WTC11 (cell line): Measurements from ENCODE around the gene JUP. TPM values are rescaled to one million over a fixed set of nuclear protein-coding genes. Genes with fewer than 3 reads are reported as not detected.

Source experiments
- CBFB ChIP-seq: sonication (generic); formaldehyde crosslinking; IDR thresholded peaks from 2 replicates; pipeline ENCODE4 v1.8.1; 2022; ENCODE audit warnings: mild to moderate bottlenecking, low read depth, missing genetic modification reagents
- E2F5 ChIP-seq: sonication (generic); formaldehyde crosslinking; IDR thresholded peaks from 2 replicates; pipeline ENCODE4 v1.8.1; 2022; ENCODE audit warnings: mild to moderate bottlenecking, moderate library complexity, missing genetic modification reagents
- EMX1 ChIP-seq: fragments of 250-450 bp; sonication (Bioruptor Pico); IDR thresholded peaks from 2 replicates; pipeline ENCODE4 v1.8.0; 2021; ENCODE audit warnings: mild to moderate bottlenecking
- ESRRA ChIP-seq: sonication (generic); formaldehyde crosslinking; IDR thresholded peaks from 2 replicates; pipeline ENCODE4 v1.8.1; 2022; ENCODE audit warnings: mild to moderate bottlenecking, missing genetic modification reagents, borderline replicate concordance
- FOXP1 ChIP-seq: sonication (generic); formaldehyde crosslinking; IDR thresholded peaks from 2 replicates; pipeline ENCODE4 v1.8.0; 2022; ENCODE audit warnings: missing genetic modification reagents, mild to moderate bottlenecking, moderate library complexity, borderline replicate concordance
- GABPB1 ChIP-seq: sonication (generic); formaldehyde crosslinking; IDR thresholded peaks from 2 replicates; pipeline ENCODE4 v1.8.1; 2023; ENCODE audit warnings: mild to moderate bottlenecking, missing genetic modification reagents
- GRHL2 ChIP-seq: fragments of 250-450 bp; sonication (Bioruptor Pico); IDR thresholded peaks from 2 replicates; pipeline ENCODE4 v1.8.0; 2022; ENCODE audit warnings: mild to moderate bottlenecking, moderate library complexity; ENCODE audit not compliant: insufficient replicate concordance, severe bottlenecking
- GTF2I ChIP-seq: fragments of 250-450 bp; sonication (Bioruptor Pico); conservative IDR thresholded peaks from 2 replicates; pipeline ENCODE4 v1.4.0; 2021; ENCODE audit warnings: mild to moderate bottlenecking
- IRF1 ChIP-seq: sonication (generic); formaldehyde crosslinking; IDR thresholded peaks from 2 replicates; pipeline ENCODE4 v1.8.0; 2023; ENCODE audit warnings: missing genetic modification reagents
- NR1H2 ChIP-seq: sonication (generic); formaldehyde crosslinking; IDR thresholded peaks from 2 replicates; pipeline ENCODE4 v1.9.0; 2021; ENCODE audit warnings: mild to moderate bottlenecking, moderate library complexity, missing genetic modification reagents
- NR2C2 ChIP-seq: sonication (generic); formaldehyde crosslinking; IDR thresholded peaks from 2 replicates; pipeline ENCODE4 v1.8.0; 2022; ENCODE audit warnings: mild to moderate bottlenecking, missing genetic modification reagents
- NR3C1 ChIP-seq: sonication (generic); formaldehyde crosslinking; conservative IDR thresholded peaks from 2 replicates; pipeline ENCODE4 v1.8.1; 2023; ENCODE audit warnings: low read depth, mild to moderate bottlenecking, missing genetic modification reagents
- PRRX2 ChIP-seq: fragments of 250-450 bp; sonication (Bioruptor Pico); IDR thresholded peaks from 2 replicates; pipeline ENCODE4 v1.8.0; 2021; ENCODE audit warnings: mild to moderate bottlenecking
- SOX15 ChIP-seq: fragments of 250-450 bp; sonication (Bioruptor Pico); IDR thresholded peaks from 2 replicates; pipeline ENCODE4 v1.9.0; 2021; ENCODE audit warnings: mild to moderate bottlenecking
- TCF7 ChIP-seq: sonication (generic); formaldehyde crosslinking; IDR thresholded peaks from 2 replicates; pipeline ENCODE4 v1.8.0; 2022; ENCODE audit warnings: mild to moderate bottlenecking, low read depth, missing genetic modification reagents, moderate library complexity
- TP53 ChIP-seq: sonication (generic); formaldehyde crosslinking; IDR thresholded peaks from 2 replicates; pipeline ENCODE4 v1.8.1; 2023; ENCODE audit warnings: mild to moderate bottlenecking, missing genetic modification reagents
- ZBTB21 ChIP-seq: sonication (generic); formaldehyde crosslinking; IDR thresholded peaks from 2 replicates; pipeline ENCODE4 v1.8.1; 2023; ENCODE audit warnings: mild to moderate bottlenecking, missing genetic modification reagents, borderline replicate concordance
- ZNF281 ChIP-seq: sonication (generic); formaldehyde crosslinking; IDR thresholded peaks from 2 replicates; pipeline ENCODE4 v1.8.0; 2023; ENCODE audit warnings: mild to moderate bottlenecking, missing genetic modification reagents
- ZNF512 ChIP-seq: sonication (generic); formaldehyde crosslinking; IDR thresholded peaks from 2 replicates; pipeline ENCODE4 v1.8.1; 2022; ENCODE audit warnings: missing genetic modification reagents, borderline replicate concordance
- total RNA-seq: library from RNA; stranded (reverse); gene quantifications from 3 replicates; pipeline ENCODE4 v1.2.3, GENCODE V29; 2021
- TF ChIP-seq, protein P1 (sequence below): sonication (generic); formaldehyde crosslinking; IDR thresholded peaks from 2 replicates; pipeline ENCODE4 v1.8.0; 2022; ENCODE audit warnings: mild to moderate bottlenecking, missing genetic modification reagents
- TF ChIP-seq, protein P2 (sequence below): sonication (generic); formaldehyde crosslinking; IDR thresholded peaks from 2 replicates; pipeline ENCODE4 v1.8.1; 2022; ENCODE audit warnings: low read depth, mild to moderate bottlenecking, moderate library complexity, missing genetic modification reagents, borderline replicate concordance
- TF ChIP-seq, protein P3 (sequence below): sonication (generic); formaldehyde crosslinking; IDR thresholded peaks from 2 replicates; pipeline ENCODE4 v1.8.1; 2023; ENCODE audit warnings: mild to moderate bottlenecking, missing genetic modification reagents
- TF ChIP-seq, protein P4 (sequence below): fragments of 250-450 bp; sonication (Bioruptor Pico); IDR thresholded peaks from 2 replicates; pipeline ENCODE4 v1.9.0; 2021; ENCODE audit warnings: mild to moderate bottlenecking
- TF ChIP-seq, protein P5 (sequence below): sonication (generic); formaldehyde crosslinking; IDR thresholded peaks from 2 replicates; pipeline ENCODE4 v1.8.0; 2022; ENCODE audit warnings: mild to moderate bottlenecking, missing genetic modification reagents

The JUP gene
- total RNA-seq, 1 experiment from 2014 or later: 103 TPM

- TF ChIP-seq TP53 (CRISPR knock-in tag) (peak; percentile 73; the same call in 1 of the 2 replicates), ESRRA (CRISPR knock-in tag) (peak; percentile 28; the same call in 1 of the 2 replicates), NR2C2 (no peak), PRRX2 (CRISPR knock-in tag) (peak; percentile 82; the same call in 1 of the 2 replicates), NR3C1 (CRISPR knock-in tag) (no peak), E2F5 (CRISPR knock-in tag) (peak; percentile 82), IRF1 (CRISPR knock-in tag) (no peak), GABPB1 (CRISPR knock-in tag) (peak; percentile 69; the same call in 1 of the 2 replicates), GTF2I (no peak), ZNF512 (CRISPR knock-in tag) (no peak), NR1H2 (no peak), TCF7 (CRISPR knock-in tag) (no peak), CBFB (CRISPR knock-in tag) (peak; percentile 46; the same call in 1 of the 2 replicates), GRHL2 (CRISPR knock-in tag) (no peak), ZNF281 (no peak), SOX15 (CRISPR knock-in tag) (no peak), ZBTB21 (CRISPR knock-in tag) (no peak; the same call in 1 of the 2 replicates), EMX1 (CRISPR knock-in tag) (peak; percentile 87; the same call in 1 of the 2 replicates), FOXP1 (CRISPR knock-in tag) (no peak)
- TF ChIP-seq, protein P1, sequence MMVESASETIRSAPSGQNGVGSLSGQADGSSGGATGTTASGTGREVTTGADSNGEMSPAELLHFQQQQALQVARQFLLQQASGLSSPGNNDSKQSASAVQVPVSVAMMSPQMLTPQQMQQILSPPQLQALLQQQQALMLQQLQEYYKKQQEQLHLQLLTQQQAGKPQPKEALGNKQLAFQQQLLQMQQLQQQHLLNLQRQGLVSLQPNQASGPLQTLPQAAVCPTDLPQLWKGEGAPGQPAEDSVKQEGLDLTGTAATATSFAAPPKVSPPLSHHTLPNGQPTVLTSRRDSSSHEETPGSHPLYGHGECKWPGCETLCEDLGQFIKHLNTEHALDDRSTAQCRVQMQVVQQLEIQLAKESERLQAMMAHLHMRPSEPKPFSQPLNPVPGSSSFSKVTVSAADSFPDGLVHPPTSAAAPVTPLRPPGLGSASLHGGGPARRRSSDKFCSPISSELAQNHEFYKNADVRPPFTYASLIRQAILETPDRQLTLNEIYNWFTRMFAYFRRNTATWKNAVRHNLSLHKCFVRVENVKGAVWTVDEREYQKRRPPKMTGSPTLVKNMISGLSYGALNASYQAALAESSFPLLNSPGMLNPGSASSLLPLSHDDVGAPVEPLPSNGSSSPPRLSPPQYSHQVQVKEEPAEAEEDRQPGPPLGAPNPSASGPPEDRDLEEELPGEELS (CRISPR knock-in tag): peak; percentile 68; the same call in 1 of the 2 replicates
- TF ChIP-seq, protein P2, sequence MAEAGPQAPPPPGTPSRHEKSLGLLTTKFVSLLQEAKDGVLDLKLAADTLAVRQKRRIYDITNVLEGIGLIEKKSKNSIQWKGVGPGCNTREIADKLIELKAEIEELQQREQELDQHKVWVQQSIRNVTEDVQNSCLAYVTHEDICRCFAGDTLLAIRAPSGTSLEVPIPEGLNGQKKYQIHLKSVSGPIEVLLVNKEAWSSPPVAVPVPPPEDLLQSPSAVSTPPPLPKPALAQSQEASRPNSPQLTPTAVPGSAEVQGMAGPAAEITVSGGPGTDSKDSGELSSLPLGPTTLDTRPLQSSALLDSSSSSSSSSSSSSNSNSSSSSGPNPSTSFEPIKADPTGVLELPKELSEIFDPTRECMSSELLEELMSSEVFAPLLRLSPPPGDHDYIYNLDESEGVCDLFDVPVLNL (CRISPR knock-in tag): no peak
- TF ChIP-seq, protein P3, sequence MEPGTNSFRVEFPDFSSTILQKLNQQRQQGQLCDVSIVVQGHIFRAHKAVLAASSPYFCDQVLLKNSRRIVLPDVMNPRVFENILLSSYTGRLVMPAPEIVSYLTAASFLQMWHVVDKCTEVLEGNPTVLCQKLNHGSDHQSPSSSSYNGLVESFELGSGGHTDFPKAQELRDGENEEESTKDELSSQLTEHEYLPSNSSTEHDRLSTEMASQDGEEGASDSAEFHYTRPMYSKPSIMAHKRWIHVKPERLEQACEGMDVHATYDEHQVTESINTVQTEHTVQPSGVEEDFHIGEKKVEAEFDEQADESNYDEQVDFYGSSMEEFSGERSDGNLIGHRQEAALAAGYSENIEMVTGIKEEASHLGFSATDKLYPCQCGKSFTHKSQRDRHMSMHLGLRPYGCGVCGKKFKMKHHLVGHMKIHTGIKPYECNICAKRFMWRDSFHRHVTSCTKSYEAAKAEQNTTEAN (CRISPR knock-in tag): no peak
- TF ChIP-seq, protein P4, sequence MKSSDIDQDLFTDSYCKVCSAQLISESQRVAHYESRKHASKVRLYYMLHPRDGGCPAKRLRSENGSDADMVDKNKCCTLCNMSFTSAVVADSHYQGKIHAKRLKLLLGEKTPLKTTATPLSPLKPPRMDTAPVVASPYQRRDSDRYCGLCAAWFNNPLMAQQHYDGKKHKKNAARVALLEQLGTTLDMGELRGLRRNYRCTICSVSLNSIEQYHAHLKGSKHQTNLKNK: no peak
- TF ChIP-seq, protein P5, sequence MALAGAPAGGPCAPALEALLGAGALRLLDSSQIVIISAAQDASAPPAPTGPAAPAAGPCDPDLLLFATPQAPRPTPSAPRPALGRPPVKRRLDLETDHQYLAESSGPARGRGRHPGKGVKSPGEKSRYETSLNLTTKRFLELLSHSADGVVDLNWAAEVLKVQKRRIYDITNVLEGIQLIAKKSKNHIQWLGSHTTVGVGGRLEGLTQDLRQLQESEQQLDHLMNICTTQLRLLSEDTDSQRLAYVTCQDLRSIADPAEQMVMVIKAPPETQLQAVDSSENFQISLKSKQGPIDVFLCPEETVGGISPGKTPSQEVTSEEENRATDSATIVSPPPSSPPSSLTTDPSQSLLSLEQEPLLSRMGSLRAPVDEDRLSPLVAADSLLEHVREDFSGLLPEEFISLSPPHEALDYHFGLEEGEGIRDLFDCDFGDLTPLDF: no peak
Observed at GRCh38 chr17:41786227-41787020, at the start of gene JUP (continued).
